IPS-18c (cell line): ENCODE measurements around the gene C9orf50.
A peak's percentile ranks its signal among the peaks of the same experiment; 100 is the strongest.
"Not testable (repeated sequence)": the region's sequence is repeated elsewhere in the genome, so short reads cannot be mapped to it uniquely, and the experiment has no call there.

ENCODE experiments used
- H3K4me3 ChIP-seq: 2 replicates; pipeline ENCODE4 v1.7.0; 2013; ENCODE audit warnings: low read depth, mild to moderate bottlenecking, low read length, moderate library complexity; ENCODE audit not compliant: insufficient read depth
- H3K9me3 ChIP-seq: one replicate; pipeline ENCODE4 v1.6.1; 2013; ENCODE audit warnings: mild to moderate bottlenecking, low read length, moderate library complexity; ENCODE audit not compliant: control insufficient read depth, insufficient read depth

The C9orf50 gene

DNA sequence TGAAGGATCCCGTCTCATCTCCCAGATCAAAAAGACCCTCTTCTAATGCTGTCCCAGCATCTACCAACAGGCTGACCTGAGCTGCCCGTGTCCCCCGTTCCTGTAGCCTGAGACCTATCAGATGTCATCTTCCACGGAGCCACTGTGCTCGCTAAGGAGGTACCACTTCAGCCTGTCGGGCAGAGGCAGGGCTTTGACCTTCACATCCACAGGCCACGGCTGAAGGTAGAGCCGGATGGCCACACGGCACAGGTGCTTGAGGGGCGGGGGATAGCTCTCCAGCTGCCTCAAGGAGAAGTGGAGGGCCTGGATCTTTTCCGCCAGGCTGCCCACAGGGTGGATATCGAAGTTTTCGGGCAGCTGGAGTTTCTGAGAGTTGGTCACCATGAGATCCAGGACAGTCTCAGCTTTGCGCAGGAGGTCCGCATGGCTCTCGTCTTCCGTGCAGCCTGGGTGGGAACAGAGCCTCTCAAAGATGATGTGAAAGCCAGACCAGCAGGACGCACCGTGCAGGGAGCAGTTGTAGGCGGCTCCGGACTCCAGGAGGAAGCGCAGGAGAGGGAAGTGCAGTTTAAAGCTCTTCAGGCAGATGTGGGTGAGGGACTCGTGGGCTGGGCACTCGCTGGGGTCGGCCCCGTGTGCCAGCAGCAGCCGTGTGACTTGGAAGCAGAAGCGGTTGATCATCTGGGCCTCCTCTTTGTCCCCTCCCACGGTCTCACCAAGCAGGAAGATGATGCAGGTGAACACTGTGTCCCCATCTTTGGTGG is 17.0 kb upstream of the C9orf50 start:
- Histone ChIP-seq H3K4me3 (no peak overlapping the region), H3K9me3 (no peaks in the 10 kb centered on the region)

DNA sequence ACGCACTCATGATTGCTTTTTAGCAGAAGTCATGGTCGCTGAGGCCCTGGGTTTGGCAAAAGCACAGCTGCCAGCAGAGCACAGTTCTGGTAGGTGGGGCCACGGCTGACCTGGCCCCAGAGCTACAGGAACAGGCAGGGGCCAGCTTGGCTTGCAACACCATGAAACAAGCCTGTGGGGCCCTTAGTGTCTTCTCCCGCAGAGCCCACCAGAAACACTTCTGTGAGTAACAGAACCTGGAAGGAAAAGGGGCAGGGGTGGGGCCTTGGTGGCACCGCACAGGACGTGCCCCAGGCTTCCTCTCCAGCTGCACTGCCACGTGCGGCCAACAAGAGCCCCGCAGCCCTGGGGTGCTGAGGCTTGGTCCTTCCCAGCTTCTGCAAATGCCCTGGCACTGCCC is 16.2 kb upstream of the C9orf50 start:
- H3K9me3 ChIP-seq: no peaks in the 10 kb centered on the region
- no peak overlapping the region for H3K4me3 ChIP-seq

DNA sequence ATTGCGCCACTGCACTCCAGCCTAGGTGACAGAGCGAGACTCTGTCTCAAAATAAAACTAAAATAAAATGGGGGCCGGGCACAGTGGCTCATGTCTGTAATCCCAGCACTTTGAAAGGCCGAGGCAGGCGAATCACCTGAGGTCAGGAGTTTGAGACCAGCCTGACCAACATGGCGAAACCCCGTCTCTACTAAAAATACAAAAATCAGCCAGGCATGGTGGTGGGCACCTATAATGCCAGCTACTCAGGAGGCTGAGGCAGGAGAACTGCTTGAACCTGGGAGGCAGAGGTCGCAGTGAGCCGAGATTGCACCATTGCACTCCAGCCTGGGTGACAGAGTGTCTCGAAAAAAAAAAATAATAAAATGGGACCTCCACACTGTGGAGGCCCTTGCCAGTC is 15.4 kb upstream of the C9orf50 start:
- H3K9me3 ChIP-seq: not testable (repeated sequence)

GRCh38 chr9:129635099-129636065 is 14.5 kb upstream of the C9orf50 start:
- Histone ChIP-seq H3K9me3 (no peaks in the 10 kb centered on the region), H3K4me3 (no peak overlapping the region)

More for the DNA sequence above, 15.4 kb upstream of the C9orf50 start:
- H3K4me3 ChIP-seq: not testable (repeated sequence)

DNA sequence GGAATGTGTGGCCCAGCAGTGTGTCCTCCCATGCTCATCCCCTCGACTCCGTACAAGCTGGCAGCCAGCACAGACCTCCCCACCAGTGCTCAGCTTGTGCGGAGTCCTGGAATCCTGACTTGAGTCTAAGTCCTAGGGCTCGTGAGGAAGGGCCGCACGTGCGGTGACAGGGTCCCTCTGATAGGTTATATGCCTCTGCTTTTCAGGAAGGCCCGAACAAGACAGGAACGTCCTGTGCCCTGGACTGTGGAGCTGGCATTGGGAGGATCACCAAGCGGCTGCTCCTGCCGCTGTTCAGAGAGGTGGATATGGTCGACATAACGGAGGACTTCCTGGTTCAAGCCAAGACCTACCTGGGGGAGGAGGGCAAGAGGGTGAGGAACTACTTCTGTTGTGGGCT is 12.9 kb upstream of the C9orf50 start:
- Histone ChIP-seq H3K4me3 (no peak overlapping the region), H3K9me3 (no peaks in the 10 kb centered on the region)

- Histone ChIP-seq H3K4me3 (no peak overlapping the region), H3K9me3 (no peaks in the 10 kb centered on the region)
These were observed 12.3 kb upstream of the C9orf50 start for GRCh38 chr9:129633207-129633606.

DNA sequence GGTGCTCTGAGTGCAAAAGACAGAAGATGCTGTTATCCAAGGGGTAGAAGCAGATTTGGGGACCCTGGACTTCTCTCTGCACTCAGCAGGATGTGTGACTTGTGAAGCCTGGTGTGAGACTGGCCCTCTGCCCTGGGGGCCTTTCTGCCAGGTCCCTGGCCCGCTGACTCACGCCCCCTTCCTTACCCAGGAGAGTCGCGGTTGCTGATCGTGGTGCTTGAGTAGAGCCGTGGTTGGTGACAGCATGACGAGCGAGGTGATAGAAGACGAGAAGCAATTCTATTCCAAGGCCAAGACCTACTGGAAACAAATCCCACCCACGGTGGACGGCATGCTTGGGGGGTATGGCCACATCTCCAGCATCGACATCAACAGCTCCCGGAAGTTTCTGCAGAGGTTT is 11.6 kb upstream of the C9orf50 start:
- Histone ChIP-seq H3K9me3 (no peaks in the 10 kb centered on the region), H3K4me3 (no peak overlapping the region)

DNA sequence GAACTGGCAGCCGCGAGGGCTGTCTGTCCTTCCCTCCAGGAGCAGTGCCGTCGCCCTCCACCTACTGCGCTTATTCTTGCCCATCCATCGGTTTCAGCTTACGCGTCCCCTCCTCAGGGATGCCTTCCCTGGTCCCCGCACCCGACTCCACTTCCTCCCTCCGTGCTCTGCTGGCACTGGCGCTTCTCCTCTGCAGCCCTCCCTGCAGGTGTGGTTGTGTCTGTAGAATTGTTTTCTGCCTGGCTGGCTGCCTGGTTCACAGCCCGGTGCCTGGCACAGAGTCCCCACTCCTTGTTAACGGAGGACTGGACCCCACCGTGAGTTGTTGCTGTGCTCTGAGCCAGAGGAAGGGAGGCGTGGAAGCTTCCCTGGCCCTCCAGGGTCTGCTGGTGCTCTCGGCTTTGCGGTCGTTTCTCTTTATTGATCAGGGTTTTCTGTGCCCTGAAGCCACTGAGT is 10.8 kb upstream of the C9orf50 start:
- H3K9me3 ChIP-seq: no peaks in the 10 kb centered on the region
- H3K4me3 ChIP-seq: no peak overlapping the region

- Histone ChIP-seq H3K4me3 (no peak overlapping the region), H3K9me3 (no peaks in the 10 kb centered on the region)
These were observed 10.2 kb upstream of the C9orf50 start for GRCh38 chr9:129630967-129631673.

- no peak overlapping the region for H3K4me3 ChIP-seq
- no peaks in the 10 kb centered on the region for H3K9me3 ChIP-seq
These were observed 8.4 kb upstream of the C9orf50 start for GRCh38 chr9:129629251-129629820.

DNA sequence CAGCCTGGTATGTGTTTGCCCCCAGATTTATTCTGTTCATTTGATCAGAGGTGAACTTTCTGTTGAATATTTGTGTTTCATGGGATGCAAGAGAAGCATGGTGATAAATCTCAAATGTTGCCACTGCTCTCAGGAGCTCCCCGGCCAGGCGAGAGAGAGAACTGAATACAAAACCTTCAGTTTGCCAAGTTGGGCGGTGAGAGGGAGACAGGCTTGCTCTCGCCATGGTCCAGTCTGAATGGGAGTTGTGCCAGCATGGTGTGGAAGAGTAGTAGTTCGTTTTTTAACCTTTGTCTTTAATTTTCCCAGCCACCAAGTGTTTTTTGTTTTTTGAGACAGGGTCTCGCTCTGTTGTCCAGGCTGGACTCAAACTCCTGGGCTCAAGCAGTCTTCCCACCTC is 7.8 kb upstream of the C9orf50 start:
- Histone ChIP-seq H3K9me3 (no peaks in the 10 kb centered on the region), H3K4me3 (no peak overlapping the region)

GRCh38 chr9:129627556-129628440 is 6.9 kb upstream of the C9orf50 start:
- peak overlapping the region; percentile 99 for H3K4me3 ChIP-seq
- H3K9me3 ChIP-seq: no peaks in the 10 kb centered on the region

DNA sequence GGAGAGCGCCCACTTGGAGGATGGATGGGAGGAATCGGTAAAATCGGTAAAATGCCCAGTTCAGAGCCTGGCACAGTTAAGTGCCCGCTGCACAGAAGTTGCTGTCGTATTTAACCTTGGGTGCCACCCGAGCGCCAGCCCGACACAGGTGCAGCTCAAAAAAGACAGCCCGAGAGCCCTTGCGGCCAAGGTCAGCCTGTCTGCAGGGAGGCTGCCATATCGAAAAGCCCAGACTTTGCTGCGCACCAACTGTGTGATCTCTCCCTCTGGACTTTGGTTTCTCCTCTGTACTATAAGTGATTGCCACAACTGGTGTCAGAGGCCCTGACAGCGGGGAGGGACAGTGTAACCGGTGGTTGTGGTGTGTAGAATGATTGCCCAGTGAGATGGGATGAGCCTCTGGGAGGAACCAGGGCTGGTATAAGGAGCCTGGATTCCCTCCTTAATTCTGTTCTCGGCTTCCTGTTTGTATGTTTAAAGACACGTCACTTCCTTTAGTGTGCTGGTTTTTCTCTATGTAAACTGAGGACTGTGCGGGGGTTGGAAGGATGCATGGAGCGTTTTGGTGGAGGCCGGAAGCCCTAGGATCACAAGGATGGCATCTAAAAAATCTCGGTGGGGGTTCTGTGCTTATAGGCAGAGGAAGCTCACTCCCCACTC is 5.9 kb upstream of the C9orf50 start:
- Histone ChIP-seq H3K9me3 (no peaks in the 10 kb centered on the region), H3K4me3 (peak overlapping the region; percentile 99)

GRCh38 chr9:129626079-129626624 is 5.3 kb upstream of the C9orf50 start, which contains the start of gene NTMT1:
Gene NTMT1, plus strand, starts transcription at chr9:129626163. Its CDS starts 6,541 bp downstream, at chr9:129632704.
- peak within 1 kb of the TSS; percentile 99 for H3K4me3 ChIP-seq
- no peaks in the 10 kb centered on the region for H3K9me3 ChIP-seq

GRCh38 chr9:129624947-129625346 is 4.0 kb upstream of the C9orf50 start:
- Histone ChIP-seq H3K4me3 (no peak overlapping the region), H3K9me3 (no peaks in the 10 kb centered on the region)
